CD4-positive, alpha-beta T cell (primary cell): ENCODE data around the gene TJP1. TPM values are rescaled to one million over a fixed set of nuclear protein-coding genes. Genes with fewer than 3 reads are reported as not detected.

Experiments used
- ATAC-seq: fragments of 200-7000 bp; cut with Tn5 transposase; one replicate; pipeline ENCODE4 v1.10.0; 2022; ENCODE audit warnings: mild to moderate bottlenecking; ENCODE audit not compliant: poor library complexity
- CTCF ChIA-PET: fragments of 350-600 bp; sonication (Branson Sonifier 250); formaldehyde crosslinking; loops from one replicate; lab custom pipeline; 2021; ENCODE audit warnings: antibody characterized with exemption, inconsistent platforms; lab: Charles Lee
- POLR2A ChIA-PET: fragments of 350-600 bp; sonication (Branson Sonifier 250); formaldehyde crosslinking; loops from one replicate; lab custom pipeline; 2021; ENCODE audit warnings: antibody characterized with exemption, inconsistent platforms; lab: Charles Lee
- DNase-seq, 14 experiments: peaks; one replicate each; pipeline ENCODE4 v3.0.0-alpha.2; 2013 to 2020; ENCODE audit warnings: mixed read lengths in 2 of 14
- H3K27ac ChIP-seq, 2 donors: one replicate each; pipeline versions ENCODE4 v1.5.1 to v1.7.0; 2013; ENCODE audit warnings: low read length in 2 of 2, low read depth in 1 of 2, mild to moderate bottlenecking in 1 of 2
- H3K27me3 ChIP-seq, 2 experiments: 1 replicate in 1 of 2; 2 replicates in 1 of 2; pipeline versions ENCODE4 v1.6.1 to v1.7.0; 2013; ENCODE audit warnings: low read length in 2 of 2, control low read depth in 1 of 2, mild to moderate bottlenecking in 1 of 2, moderate library complexity in 1 of 2; ENCODE audit not compliant: insufficient read depth in 2 of 2, control insufficient read depth in 1 of 2
- H3K36me3 ChIP-seq: one replicate; pipeline ENCODE4 v1.6.1; 2013; ENCODE audit warnings: low read length, control low read depth; ENCODE audit not compliant: insufficient read depth
- H3K4me1 ChIP-seq: one replicate; pipeline ENCODE4 v1.6.1; 2013; ENCODE audit warnings: low read length, control low read depth; ENCODE audit not compliant: insufficient read depth
- H3K4me3 ChIP-seq: one replicate; pipeline ENCODE4 v1.5.1; 2013; ENCODE audit warnings: mild to moderate bottlenecking, low read length, moderate library complexity
- H3K9me3 ChIP-seq, 2 experiments: 1 replicate in 1 of 2; 2 replicates in 1 of 2; pipeline versions ENCODE4 v1.6.1 to v1.7.0; 2013; ENCODE audit warnings: low read length in 2 of 2, mild to moderate bottlenecking in 2 of 2, control low read depth in 1 of 2, moderate library complexity in 1 of 2; ENCODE audit not compliant: control insufficient read depth in 1 of 2, insufficient read depth in 1 of 2
- H3K27ac Mint-ChIP-seq: one replicate; pipeline ENCODE4 v1.8.0; 2020; ENCODE audit warnings: mixed read lengths
- H3K27me3 Mint-ChIP-seq: one replicate; pipeline ENCODE4 v1.8.0; 2021; ENCODE audit warnings: mixed read lengths
- H3K36me3 Mint-ChIP-seq: one replicate; pipeline ENCODE4 v1.8.0; 2021; ENCODE audit warnings: low read depth, mixed read lengths
- H3K4me1 Mint-ChIP-seq: one replicate; pipeline ENCODE4 v1.8.0; 2021; ENCODE audit warnings: low read depth, mixed read lengths
- H3K4me3 Mint-ChIP-seq: one replicate; pipeline ENCODE4 v1.8.0; 2020; ENCODE audit warnings: mild to moderate bottlenecking, mixed read lengths
- H3K9me3 Mint-ChIP-seq: one replicate; pipeline ENCODE4 v1.8.0; 2020; ENCODE audit warnings: mixed read lengths
- CTCF ChIP-seq: fragments of 200-600 bp; IDR thresholded peaks from one replicate; pipeline ENCODE4 v1.8.0; 2022; ENCODE audit warnings: antibody characterized with exemption, mild to moderate bottlenecking
- intact Hi-C, 2 experiments: fragments of 100-400 bp; cut with DNase I in 1 of 2; cut with micrococcal nuclease in 1 of 2; formaldehyde crosslinking; loops; one replicate each; pipeline versions ENCODE4 v1.15.1 to v1.9.0; 2023 to 2025; cut with DNase I, micrococcal nuclease
- total RNA-seq, 174 experiments: library from RNA in 2 of 174; stranded (reverse) in 2 of 174; gene quantifications; one replicate each; pipeline ENCODE4 v1.2.3 and lab custom pipeline; 2021 to 2026

TJP1 gene
- total RNA-seq, 2 experiments from 2014 or later = not detected

- POLR2A ChIA-PET = no interaction called here
- H3K4me1 Mint-ChIP-seq = peaks cover 29% of the 10 kb centered on the region
- H3K36me3 ChIP-seq = no peaks in the 10 kb centered on the region
- H3K27ac Mint-ChIP-seq = no peak overlapping the region
- H3K9me3 ChIP-seq = peaks cover 16 to 33% of the 10 kb centered on the region in 2 experiments
- TF ChIP-seq CTCF = no peak
- no peak overlapping the region for H3K4me3 ChIP-seq
- H3K27me3 Mint-ChIP-seq = peaks cover 71% of the 10 kb centered on the region
- intact Hi-C loops = no loop called here
- H3K4me3 Mint-ChIP-seq = no peak overlapping the region
- CTCF ChIA-PET = no interaction called here
- H3K4me1 ChIP-seq = peaks cover 21% of the 10 kb centered on the region
- ATAC-seq (no peak), DNase-seq (no peak)
- peaks cover 3% of the 10 kb centered on the region for H3K9me3 Mint-ChIP-seq
- no peak overlapping the region for H3K27ac ChIP-seq
- peaks cover 41 to 58% of the 10 kb centered on the region in 2 experiments for H3K27me3 ChIP-seq
- H3K36me3 Mint-ChIP-seq = peaks cover 5% of the 10 kb centered on the region
Measured at GRCh38 chr15:29826908-29827820, 4.9 kb upstream of the TJP1 start.

GRCh38 chr15:29825227-29825626, 3.0 kb upstream of the TJP1 start:
- Mint-ChIP-seq H3K36me3 (peaks cover 5% of the 10 kb centered on the region), H3K27ac (peak overlapping the region; percentile 57), H3K9me3 (peaks cover 3% of the 10 kb centered on the region), H3K4me3 (peak overlapping the region; percentile 59), H3K27me3 (peaks cover 66% of the 10 kb centered on the region), H3K4me1 (peaks cover 29% of the 10 kb centered on the region)
- ATAC-seq (peak; percentile 68), DNase-seq (peak in 5 of 14 experiments; percentile 17 to 71 (median 60))
- no peak for TF ChIP-seq CTCF
- Histone ChIP-seq H3K27ac (no peak overlapping the region), H3K27me3 (peaks cover 42 to 63% of the 10 kb centered on the region in 2 experiments), H3K4me3 (no peak overlapping the region), H3K4me1 (peaks cover 29% of the 10 kb centered on the region), H3K36me3 (no peaks in the 10 kb centered on the region), H3K9me3 (peaks cover 21 to 37% of the 10 kb centered on the region in 2 experiments)
- ChIA-PET CTCF (no interaction called here), POLR2A (interaction anchor here (0.7 kb wide), 1 partner anchor 13 kb away, joined by 3 read pairs; no protein-coding TSS in a partner anchor)
- intact Hi-C loops = no loop called here

DNA sequence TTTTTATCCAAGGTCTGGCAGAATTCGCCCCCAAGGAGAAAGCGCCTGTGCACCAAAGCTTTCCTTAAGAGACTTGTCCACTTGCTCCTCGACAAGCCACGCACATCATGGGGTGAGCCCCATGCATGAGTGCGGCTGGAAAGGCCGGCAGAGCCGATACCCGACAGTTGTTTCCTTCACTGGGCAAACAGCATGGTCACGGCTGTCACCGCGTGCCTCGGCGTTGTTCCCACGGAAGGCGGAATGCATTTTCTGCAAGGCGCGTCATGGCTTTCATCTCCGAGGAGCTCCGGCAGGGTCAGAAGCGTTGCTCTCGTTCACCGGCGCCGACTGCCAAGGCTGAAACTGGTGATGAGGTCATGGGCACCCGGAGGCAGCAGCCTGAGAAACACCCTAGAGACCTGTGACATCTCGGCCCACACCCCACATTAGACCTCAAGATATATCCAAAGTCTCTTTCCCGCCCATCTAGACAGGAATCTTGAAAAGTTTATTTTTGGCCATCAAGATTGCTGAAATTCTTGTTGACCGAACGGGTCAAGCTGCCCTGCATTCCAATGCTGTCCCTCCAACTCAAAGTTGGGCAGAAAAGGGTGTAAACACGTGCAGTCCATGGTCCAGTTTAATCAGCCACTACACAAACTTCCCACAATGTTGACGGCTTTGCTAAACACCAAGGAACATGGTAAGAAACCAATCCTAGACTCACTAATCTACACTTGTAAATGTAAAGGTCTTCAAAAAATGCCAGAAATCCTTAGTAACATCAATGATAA, 604 bp upstream of the TJP1 start:
- Histone ChIP-seq H3K9me3 (peaks cover 29 to 41% of the 10 kb centered on the region in 2 experiments), H3K27ac (no peak overlapping the region), H3K36me3 (no peaks in the 10 kb centered on the region), H3K4me1 (peaks cover 29% of the 10 kb centered on the region), H3K27me3 (peaks cover 43 to 68% of the 10 kb centered on the region in 2 experiments), H3K4me3 (no peak overlapping the region)
- ChIA-PET POLR2A (no interaction called here), CTCF (no interaction called here)
- DNase-seq (peak in 2 of 14 experiments; percentile 8 to 12), ATAC-seq (no peak)
- H3K4me1 Mint-ChIP-seq = peaks cover 29% of the 10 kb centered on the region
- peak overlapping the region; percentile 48 for H3K4me3 Mint-ChIP-seq
- H3K27me3 Mint-ChIP-seq = peaks cover 71% of the 10 kb centered on the region
- intact Hi-C loops = no loop called here
- H3K9me3 Mint-ChIP-seq = peaks cover 3% of the 10 kb centered on the region
- peaks cover 5% of the 10 kb centered on the region for H3K36me3 Mint-ChIP-seq
- TF ChIP-seq CTCF = no peak
- H3K27ac Mint-ChIP-seq = no peak overlapping the region
